Stimulated activated CD4-positive, alpha-beta T cell treated with anti-CD3 and anti-CD28 coated beads, Interleukin-4, amount 100 ng/mL, for 24 hours (primary cell): ENCODE data around the gene WNT3.

Experiments used
- DNase-seq: peaks from one replicate; pipeline ENCODE4 v3.0.0-alpha.2; 2020

The WNT3 gene

DNA sequence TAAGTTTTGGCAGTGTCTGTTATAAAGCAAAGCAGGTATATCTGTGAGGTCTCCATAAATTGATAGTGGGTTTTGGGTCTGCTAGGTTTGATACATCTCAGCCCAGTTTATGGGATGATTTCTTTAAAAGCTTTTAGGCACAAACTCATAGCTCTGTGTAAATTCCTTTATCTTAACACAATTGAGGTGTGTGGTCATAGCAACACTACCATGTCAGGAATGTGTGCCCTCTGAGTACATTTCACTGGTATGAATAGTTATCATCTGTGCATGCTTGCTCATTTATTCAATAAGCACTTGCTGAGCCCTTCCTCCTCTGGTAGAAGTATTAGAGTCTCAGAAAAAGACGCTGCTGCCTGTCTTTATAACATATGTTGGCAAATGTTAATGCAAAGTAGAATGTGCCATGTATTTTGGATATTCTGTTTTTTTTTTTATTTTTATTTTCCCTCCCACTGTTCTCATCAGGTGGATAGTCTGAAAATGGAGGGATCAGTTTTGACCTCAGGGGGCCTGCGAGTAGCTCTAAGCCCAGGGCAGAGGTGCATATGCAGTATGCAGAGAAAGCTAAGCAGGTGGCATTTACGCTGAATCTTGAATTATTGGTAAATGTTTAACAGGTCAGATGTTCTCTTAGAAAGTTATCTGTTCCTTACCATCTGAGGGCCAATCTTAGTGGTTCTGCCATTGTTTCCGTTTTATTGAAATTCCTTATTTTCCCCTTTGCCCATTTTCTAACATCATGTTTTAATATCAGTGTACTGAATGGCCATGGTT, 90.7 kb downstream of the WNT3 start:
- DNase-seq: no peak

DNA sequence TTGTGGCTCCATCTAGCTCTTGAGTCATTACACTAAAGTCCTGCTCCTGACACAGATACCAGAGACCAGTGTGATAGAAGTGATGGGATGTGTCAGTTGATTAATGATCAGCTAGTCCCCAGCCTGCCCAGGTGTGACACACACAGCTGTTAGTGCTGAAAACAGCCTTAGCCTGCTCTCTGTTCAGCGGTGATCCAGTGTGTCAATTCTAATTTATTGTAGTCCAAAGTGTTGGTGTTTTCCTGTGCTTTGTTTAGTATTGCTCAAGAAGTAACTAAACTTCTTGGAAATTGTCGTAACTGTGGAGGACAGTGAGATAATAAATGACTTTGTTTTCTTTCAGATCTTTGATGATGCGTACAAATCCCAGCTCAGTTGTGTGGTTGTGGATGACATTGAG, 92.3 kb downstream of the WNT3 start:
- no peak for DNase-seq

DNA sequence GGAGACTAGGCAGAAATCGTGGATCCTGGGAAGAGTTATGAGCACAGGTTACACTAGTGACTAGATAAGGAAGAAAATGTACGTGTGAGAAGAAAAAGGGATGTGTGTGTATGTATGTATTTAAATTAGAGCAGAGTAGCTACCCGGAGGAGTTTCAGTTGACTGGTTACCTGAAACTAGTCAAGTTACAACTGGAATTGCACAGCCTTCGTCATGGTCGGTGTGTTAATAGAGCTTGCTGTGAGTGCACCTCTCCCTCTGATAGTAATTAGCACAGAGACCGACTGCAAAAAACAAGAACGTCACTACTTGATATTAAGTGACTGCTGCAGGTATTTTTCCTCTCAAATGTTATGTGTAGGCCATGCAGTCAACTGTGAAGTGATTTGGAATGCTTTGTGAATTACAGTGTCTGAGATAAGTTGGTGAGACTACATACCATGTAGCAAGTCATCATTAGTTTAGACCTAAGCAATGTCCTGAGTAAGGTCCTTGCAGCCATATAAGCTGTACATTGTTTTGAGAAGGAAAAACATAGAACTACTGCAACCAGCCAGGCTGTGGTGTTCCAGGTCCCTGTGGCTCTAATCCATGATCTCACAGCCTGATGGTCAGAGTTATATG, 95.7 kb downstream of the WNT3 start:
- no peak for DNase-seq

DNA sequence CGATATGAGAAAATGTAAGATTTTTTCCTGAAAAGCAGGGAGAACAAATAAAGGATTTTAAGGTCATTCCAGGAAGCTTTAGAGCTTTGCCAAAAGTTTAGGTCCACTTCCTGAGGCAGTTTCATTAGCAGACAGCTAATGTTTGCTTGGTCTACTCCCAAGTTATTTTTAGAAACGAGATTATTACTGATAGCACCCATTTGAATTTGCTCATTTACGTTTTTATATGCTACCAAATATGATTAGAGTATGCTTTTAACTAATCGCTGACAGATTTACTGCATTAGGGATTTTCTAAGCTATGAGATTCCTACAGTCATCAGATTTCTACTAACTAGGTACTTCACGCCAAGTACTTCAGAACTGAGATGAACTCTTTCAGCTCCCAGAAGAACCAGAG, 98.1 kb downstream of the WNT3 start:
- DNase-seq: no peak

DNA sequence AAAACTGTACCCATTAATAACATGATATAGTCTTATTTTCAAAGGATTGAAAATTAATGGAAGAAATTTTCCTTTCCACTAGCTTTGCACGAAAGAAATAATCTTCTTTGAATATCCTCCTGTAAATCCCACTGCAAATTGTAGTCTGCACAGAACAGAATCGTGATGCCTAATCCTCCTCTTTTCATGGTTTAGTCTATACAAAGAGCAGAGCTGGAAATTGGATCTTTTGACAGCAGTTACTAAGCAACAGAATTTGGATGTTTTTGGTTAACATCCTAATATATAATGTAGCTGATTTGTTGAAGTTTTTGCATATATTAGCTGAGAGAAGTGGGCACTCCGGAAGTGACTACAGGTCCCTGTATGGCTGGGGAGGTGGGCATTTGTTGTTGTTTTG, 98.6 kb downstream of the WNT3 start:
- no peak for DNase-seq

DNA sequence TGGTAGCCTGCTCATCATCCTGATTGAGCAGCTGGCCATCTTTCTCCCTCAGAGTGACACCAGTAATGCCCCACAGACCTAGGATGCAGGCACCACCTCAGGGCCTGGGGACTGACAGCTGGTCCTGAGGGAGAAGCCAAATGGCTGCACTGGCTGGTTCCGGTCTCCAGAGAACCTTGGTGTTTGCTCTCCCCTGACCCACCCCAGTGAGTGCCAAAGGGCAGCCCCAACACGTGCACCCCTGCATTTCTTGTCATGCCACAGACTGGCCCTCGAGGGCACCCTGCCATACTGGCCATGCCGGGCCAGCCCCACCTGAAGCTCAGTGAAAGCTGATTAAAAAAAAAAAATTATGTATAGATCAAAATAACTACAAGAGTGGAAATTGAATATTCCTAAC, 100.5 kb downstream of the WNT3 start:
- DNase-seq: no peak
